Activated naive CD8-positive, alpha-beta T cell treated with anti-CD3 and anti-CD28 coated beads for 36 hours (primary cell): Measurements from ENCODE around the gene ITPRIPL2. TPM values are rescaled to one million over a fixed set of nuclear protein-coding genes. Genes with fewer than 3 reads are reported as not detected.

Experiments
- DNase-seq: peaks from one replicate; pipeline ENCODE4 v3.0.0; 2021
- H3K27ac Mint-ChIP-seq: one replicate; pipeline ENCODE4 v1.8.0; 2022; ENCODE audit warnings: mild to moderate bottlenecking, moderate library complexity, mixed read lengths
- H3K27me3 Mint-ChIP-seq: one replicate; pipeline ENCODE4 v1.8.0; 2022; ENCODE audit warnings: mild to moderate bottlenecking, mixed read lengths
- H3K36me3 Mint-ChIP-seq: one replicate; pipeline ENCODE4 v1.8.0; 2021; ENCODE audit warnings: mild to moderate bottlenecking, mixed read lengths
- H3K4me1 Mint-ChIP-seq: one replicate; pipeline ENCODE4 v1.8.0; 2021; ENCODE audit warnings: mixed read lengths
- H3K4me3 Mint-ChIP-seq: one replicate; pipeline ENCODE4 v1.8.0; 2022; ENCODE audit warnings: mild to moderate bottlenecking, moderate library complexity, mixed read lengths
- H3K9me3 Mint-ChIP-seq: one replicate; pipeline ENCODE4 v1.8.0; 2022; ENCODE audit warnings: mixed read lengths
- total RNA-seq, 2 experiments: library from RNA; stranded (reverse); gene quantifications; one replicate each; pipeline ENCODE4 v1.2.3, GENCODE V29; 2021

ITPRIPL2 gene
- total RNA-seq, 2 experiments from 2014 or later: 0.35 to 0.38 TPM

DNA sequence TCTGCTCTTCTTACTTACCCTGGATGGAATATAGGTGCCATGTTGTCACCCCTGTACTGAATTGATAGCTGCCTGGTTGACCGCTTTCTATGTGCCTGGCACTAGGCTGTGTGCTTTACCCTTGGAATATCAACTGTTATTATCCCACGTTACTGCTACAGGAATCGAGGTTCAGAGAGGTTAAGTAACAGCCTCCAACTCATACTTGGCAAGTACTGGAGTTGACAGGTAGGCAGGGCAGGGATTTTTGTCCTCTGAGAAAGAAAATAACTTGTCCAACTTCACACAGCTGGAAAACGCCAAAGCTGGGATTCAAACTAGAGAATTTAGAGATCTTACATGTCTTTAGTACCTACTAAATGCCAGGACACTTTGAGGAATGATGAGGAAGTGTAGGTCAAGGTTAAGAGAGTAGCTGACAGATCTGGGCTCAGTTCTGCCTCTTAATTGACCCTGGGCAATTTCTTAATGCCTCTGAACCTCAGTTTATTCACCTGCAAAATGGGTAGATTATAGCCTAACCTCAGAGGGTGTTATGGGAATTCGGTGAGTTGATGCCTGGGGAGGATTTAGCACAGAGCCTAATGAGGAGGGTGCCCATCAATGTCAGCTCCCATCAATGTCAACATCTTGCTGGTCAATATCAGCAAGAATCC lies 25.8 kb downstream of the ITPRIPL2 start:
- H3K27ac Mint-ChIP-seq: no peak overlapping the region
- H3K4me1 Mint-ChIP-seq: no peaks in the 10 kb centered on the region
- no peak overlapping the region for H3K4me3 Mint-ChIP-seq
- peaks cover 19% of the 10 kb centered on the region for H3K27me3 Mint-ChIP-seq
- H3K36me3 Mint-ChIP-seq: no peaks in the 10 kb centered on the region
- DNase-seq: no peak
- H3K9me3 Mint-ChIP-seq: no peaks in the 10 kb centered on the region

- Mint-ChIP-seq H3K36me3 (no peaks in the 10 kb centered on the region), H3K27me3 (peaks cover 19% of the 10 kb centered on the region), H3K4me3 (no peak overlapping the region), H3K9me3 (no peaks in the 10 kb centered on the region), H3K27ac (no peak overlapping the region), H3K4me1 (no peaks in the 10 kb centered on the region)
- DNase-seq: no peak
Measured at GRCh38 chr16:19140396-19140795, 26.6 kb downstream of the ITPRIPL2 start.

DNA sequence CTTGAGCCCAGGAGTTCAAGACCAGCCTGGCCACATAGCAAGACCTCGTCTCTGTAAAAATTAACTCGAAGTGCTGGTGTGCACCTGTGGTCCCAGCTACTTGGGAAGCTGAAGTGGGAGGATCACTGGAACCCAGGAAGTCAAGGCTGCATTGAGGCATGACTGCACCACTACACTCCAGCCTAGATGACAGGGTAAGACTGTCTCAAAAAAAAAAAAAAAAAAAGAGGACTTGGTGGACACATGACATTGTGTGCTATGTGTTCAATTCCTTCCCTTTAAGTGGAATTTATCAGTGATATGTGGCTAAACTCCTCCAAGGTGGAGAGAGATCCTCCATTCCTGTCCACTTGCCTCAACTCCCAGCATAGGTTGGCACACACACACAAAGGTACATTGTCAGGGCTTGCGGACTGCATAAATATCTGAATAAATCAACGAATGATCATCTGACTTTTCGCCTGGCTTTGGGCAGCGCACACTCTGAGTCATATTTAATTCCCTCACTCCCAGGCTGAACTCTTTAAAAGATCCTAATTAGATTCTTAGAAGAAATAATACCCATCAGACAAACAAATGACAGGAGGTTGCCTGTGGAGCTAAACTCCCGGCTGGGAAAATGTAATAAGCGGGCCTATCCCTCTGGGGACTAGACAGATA lies 29.3 kb downstream of the ITPRIPL2 start:
- DNase-seq: no peak
- Mint-ChIP-seq H3K27me3 (peaks cover 16% of the 10 kb centered on the region), H3K9me3 (peaks cover 3% of the 10 kb centered on the region), H3K27ac (no peak overlapping the region), H3K36me3 (no peaks in the 10 kb centered on the region), H3K4me3 (no peak overlapping the region), H3K4me1 (no peaks in the 10 kb centered on the region)

- H3K27ac Mint-ChIP-seq: no peak overlapping the region
- no peak overlapping the region for H3K4me3 Mint-ChIP-seq
Measured at GRCh38 chr16:19143599-19143956, 29.8 kb downstream of the ITPRIPL2 start.

GRCh38 chr16:19145010-19145409 lies 31.2 kb downstream of the ITPRIPL2 start:
- H3K4me1 Mint-ChIP-seq: no peaks in the 10 kb centered on the region
- no peak overlapping the region for H3K4me3 Mint-ChIP-seq
- peaks cover 9% of the 10 kb centered on the region for H3K27me3 Mint-ChIP-seq
- H3K27ac Mint-ChIP-seq: no peak overlapping the region
- peaks cover 6% of the 10 kb centered on the region for H3K9me3 Mint-ChIP-seq
- H3K36me3 Mint-ChIP-seq: no peaks in the 10 kb centered on the region
- no peak for DNase-seq

More at GRCh38 chr16:19143599-19143956, 29.8 kb downstream of the ITPRIPL2 start:
- no peak for DNase-seq
- Mint-ChIP-seq H3K36me3 (no peaks in the 10 kb centered on the region), H3K4me1 (no peaks in the 10 kb centered on the region), H3K27me3 (peaks cover 13% of the 10 kb centered on the region), H3K9me3 (peaks cover 6% of the 10 kb centered on the region)

GRCh38 chr16:19147126-19147525 lies 33.4 kb downstream of the ITPRIPL2 start:
- no peak overlapping the region for H3K4me3 Mint-ChIP-seq
- no peaks in the 10 kb centered on the region for H3K4me1 Mint-ChIP-seq
- no peaks in the 10 kb centered on the region for H3K36me3 Mint-ChIP-seq
- no peaks in the 10 kb centered on the region for H3K27me3 Mint-ChIP-seq
- H3K9me3 Mint-ChIP-seq: peaks cover 6% of the 10 kb centered on the region
- no peak overlapping the region for H3K27ac Mint-ChIP-seq
- DNase-seq: no peak

DNA sequence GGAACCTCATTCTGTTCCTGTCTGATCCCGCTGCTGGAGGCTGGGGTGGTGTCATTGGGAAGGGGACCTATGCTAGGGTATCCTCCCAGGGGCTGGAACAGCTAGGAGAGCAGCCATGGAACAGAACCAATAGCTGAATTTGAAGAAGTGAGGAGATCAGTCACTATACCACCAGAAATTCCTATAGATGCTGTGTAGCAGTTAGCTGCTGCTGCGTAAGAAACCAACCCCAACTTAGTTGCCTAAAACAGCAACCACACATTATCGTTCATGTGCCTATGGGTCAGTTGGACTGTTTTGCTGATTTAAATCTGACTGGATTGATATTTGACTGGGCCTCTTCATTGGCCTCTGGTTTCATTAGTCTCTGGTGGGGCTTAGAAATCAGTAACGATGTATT lies 33.9 kb downstream of the ITPRIPL2 start:
- no peaks in the 10 kb centered on the region for H3K36me3 Mint-ChIP-seq
- H3K9me3 Mint-ChIP-seq: peaks cover 6% of the 10 kb centered on the region
- H3K4me1 Mint-ChIP-seq: no peaks in the 10 kb centered on the region
- DNase-seq: no peak
- no peak overlapping the region for H3K27ac Mint-ChIP-seq
- H3K27me3 Mint-ChIP-seq: no peaks in the 10 kb centered on the region
- H3K4me3 Mint-ChIP-seq: no peak overlapping the region

DNA sequence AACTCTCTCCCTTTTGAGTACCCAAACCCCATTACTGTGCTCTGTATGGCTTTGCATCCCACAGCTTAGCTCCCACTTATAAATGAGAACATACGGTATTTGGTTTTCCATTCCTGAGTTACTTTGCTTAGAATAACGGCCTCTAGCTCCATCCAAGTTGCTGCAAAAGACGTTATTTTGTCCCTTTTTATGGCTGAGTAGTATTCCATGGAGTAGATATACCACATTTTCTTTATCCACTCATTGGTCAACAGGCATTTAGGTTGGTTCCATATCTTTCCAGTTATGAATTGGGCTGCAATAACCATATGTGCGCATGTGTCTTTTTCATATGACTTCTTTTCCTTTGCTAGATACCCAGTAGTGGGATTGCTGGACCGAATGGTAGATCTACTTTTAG lies 34.4 kb downstream of the ITPRIPL2 start:
- DNase-seq: no peak
- Mint-ChIP-seq H3K4me3 (no peak overlapping the region), H3K36me3 (no peaks in the 10 kb centered on the region), H3K27ac (no peak overlapping the region), H3K27me3 (no peaks in the 10 kb centered on the region), H3K9me3 (peaks cover 6% of the 10 kb centered on the region), H3K4me1 (no peaks in the 10 kb centered on the region)

DNA sequence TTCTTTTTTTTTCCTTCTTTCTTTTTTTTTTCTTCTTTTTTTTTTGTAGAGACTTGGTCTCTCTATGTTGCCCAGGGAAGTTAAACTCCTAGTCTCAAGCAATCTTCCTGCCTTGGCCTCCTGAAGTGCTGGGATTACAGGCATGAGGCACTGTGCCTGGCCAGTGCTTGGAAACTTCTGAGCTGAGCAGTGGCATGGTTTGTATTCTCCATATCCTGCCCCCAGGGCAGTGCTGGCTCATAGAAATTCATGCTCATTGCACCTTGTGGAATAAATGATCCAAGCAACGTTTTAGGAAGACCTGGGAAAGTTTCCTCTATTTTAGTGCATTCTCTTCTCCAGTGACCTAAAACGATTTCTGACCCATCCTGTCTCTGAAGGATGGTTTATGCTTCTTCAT lies 37.5 kb downstream of the ITPRIPL2 start:
- no peak for DNase-seq
- Mint-ChIP-seq H3K4me1 (no peaks in the 10 kb centered on the region), H3K9me3 (peaks cover 6% of the 10 kb centered on the region), H3K27me3 (no peaks in the 10 kb centered on the region), H3K27ac (no peak overlapping the region), H3K36me3 (no peaks in the 10 kb centered on the region), H3K4me3 (no peak overlapping the region)

DNA sequence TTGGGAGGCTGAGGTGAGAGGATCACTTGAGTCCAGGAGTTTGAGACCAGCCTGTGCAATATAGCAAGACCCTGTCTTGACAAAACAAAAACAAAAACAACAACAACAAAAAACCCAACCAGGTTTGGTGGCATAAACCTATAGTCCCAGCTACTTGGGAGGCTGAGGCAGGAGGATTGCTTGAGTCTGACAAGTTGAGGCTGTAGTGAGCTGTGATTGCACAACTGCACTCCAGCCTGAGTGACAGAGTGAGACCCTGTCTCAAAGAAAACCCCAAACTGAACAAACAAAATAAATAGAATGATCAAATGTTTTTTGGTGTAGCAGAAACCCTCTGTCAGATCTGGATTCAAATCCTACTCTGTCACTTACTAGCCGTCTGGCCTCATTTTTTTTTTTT lies 38.3 kb downstream of the ITPRIPL2 start:
- Mint-ChIP-seq H3K9me3 (peaks cover 6% of the 10 kb centered on the region), H3K4me3 (no peak overlapping the region), H3K36me3 (no peaks in the 10 kb centered on the region), H3K4me1 (no peaks in the 10 kb centered on the region), H3K27me3 (no peaks in the 10 kb centered on the region), H3K27ac (no peak overlapping the region)
- DNase-seq: no peak

DNA sequence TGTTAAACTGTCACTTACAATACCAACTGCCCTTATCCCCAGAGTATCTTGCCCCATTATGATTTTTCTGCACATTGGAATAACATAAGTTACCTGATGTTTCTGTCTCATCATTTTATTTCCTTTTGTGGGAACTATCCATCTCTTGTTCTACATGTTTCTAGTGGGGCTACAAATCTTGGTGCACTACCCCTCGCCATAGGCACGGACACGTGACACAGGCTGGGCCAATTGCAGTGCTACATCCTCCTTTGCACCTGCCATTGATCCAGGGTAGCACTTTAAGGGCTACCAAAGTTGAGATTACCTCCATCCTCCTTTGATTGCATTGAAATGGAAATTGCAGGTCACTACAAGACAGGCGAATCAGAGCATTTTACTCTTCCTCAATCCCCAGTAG lies 40.1 kb downstream of the ITPRIPL2 start:
- no peaks in the 10 kb centered on the region for H3K36me3 Mint-ChIP-seq
- no peaks in the 10 kb centered on the region for H3K4me1 Mint-ChIP-seq
- no peak overlapping the region for H3K4me3 Mint-ChIP-seq
- DNase-seq: no peak
- no peak overlapping the region for H3K27ac Mint-ChIP-seq
- no peaks in the 10 kb centered on the region for H3K27me3 Mint-ChIP-seq
- H3K9me3 Mint-ChIP-seq: no peaks in the 10 kb centered on the region

- H3K36me3 Mint-ChIP-seq: no peaks in the 10 kb centered on the region
- no peak for DNase-seq
- H3K4me3 Mint-ChIP-seq: no peak overlapping the region
- no peak overlapping the region for H3K27ac Mint-ChIP-seq
- no peaks in the 10 kb centered on the region for H3K4me1 Mint-ChIP-seq
- H3K27me3 Mint-ChIP-seq: peaks cover 7% of the 10 kb centered on the region
- H3K9me3 Mint-ChIP-seq: peaks cover 6% of the 10 kb centered on the region
Measured at GRCh38 chr16:19162085-19162484, 48.3 kb downstream of the ITPRIPL2 start.

- no peak overlapping the region for H3K4me3 Mint-ChIP-seq
- no peaks in the 10 kb centered on the region for H3K4me1 Mint-ChIP-seq
- no peaks in the 10 kb centered on the region for H3K36me3 Mint-ChIP-seq
- no peak for DNase-seq
- no peak overlapping the region for H3K27ac Mint-ChIP-seq
- H3K9me3 Mint-ChIP-seq: peaks cover 6% of the 10 kb centered on the region
- peaks cover 9% of the 10 kb centered on the region for H3K27me3 Mint-ChIP-seq
Measured at GRCh38 chr16:19163215-19163614, 49.5 kb downstream of the ITPRIPL2 start.

DNA sequence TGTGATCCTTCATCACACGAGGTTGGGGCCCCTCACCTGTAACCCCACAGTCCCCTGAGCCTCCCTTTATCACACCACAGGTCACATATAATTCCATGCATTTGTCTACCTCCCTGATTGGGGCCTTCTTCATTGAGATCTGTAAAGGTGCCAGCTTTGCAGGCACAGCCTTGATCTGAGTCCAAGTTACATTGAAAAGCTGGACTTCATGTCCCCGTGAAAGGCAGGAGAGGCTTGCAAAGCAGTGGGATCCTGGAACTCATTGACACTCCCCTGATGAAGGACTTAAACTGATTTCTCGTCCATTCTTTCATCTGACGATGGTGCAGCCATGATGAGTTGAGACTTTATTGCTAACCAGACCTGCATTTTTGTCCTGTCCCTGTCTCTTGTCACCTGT lies 50.5 kb downstream of the ITPRIPL2 start:
- peaks cover 6% of the 10 kb centered on the region for H3K9me3 Mint-ChIP-seq
- H3K27me3 Mint-ChIP-seq: peaks cover 12% of the 10 kb centered on the region
- H3K36me3 Mint-ChIP-seq: no peaks in the 10 kb centered on the region
- no peak overlapping the region for H3K27ac Mint-ChIP-seq
- no peak overlapping the region for H3K4me3 Mint-ChIP-seq
- H3K4me1 Mint-ChIP-seq: no peaks in the 10 kb centered on the region
- DNase-seq: no peak

DNA sequence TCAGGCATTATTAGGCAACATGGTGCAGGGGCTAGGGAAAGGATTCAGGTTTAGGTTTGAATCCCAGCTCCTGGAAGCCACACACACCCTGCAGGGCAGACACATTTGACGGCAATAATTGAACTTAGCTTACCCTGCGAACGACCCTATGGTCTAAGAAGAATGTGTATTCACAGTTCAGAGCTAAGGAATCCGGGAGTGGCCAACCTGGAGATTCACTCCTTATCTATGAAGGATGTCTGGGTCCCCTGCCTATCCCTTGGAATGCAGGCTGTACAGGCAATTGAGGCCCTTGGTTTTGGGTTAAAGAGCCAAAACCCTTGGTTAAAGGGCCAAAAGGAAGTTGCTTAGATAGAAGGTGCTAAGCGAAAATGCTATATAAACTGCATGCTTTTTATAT lies 51.3 kb downstream of the ITPRIPL2 start:
- H3K9me3 Mint-ChIP-seq: peaks cover 6% of the 10 kb centered on the region
- no peak overlapping the region for H3K4me3 Mint-ChIP-seq
- peaks cover 20% of the 10 kb centered on the region for H3K27me3 Mint-ChIP-seq
- DNase-seq: no peak
- H3K27ac Mint-ChIP-seq: no peak overlapping the region
- H3K4me1 Mint-ChIP-seq: no peaks in the 10 kb centered on the region
- H3K36me3 Mint-ChIP-seq: no peaks in the 10 kb centered on the region

- Mint-ChIP-seq H3K9me3 (peaks cover 6% of the 10 kb centered on the region), H3K27ac (no peak overlapping the region), H3K4me1 (no peaks in the 10 kb centered on the region), H3K36me3 (no peaks in the 10 kb centered on the region), H3K4me3 (no peak overlapping the region), H3K27me3 (peaks cover 30% of the 10 kb centered on the region)
- DNase-seq: no peak
Measured at GRCh38 chr16:19166500-19166899, 52.7 kb downstream of the ITPRIPL2 start.
